8988T (cell line): ENCODE measurements around the gene HECA.
"Not testable (repeated sequence)": the region's sequence is repeated elsewhere in the genome, so short reads cannot be mapped to it uniquely, and the experiment has no call there.

ENCODE experiments used
- DNase-seq: peaks from one replicate; pipeline ENCODE4 v3.0.0; 2011

Gene HECA, protein sequence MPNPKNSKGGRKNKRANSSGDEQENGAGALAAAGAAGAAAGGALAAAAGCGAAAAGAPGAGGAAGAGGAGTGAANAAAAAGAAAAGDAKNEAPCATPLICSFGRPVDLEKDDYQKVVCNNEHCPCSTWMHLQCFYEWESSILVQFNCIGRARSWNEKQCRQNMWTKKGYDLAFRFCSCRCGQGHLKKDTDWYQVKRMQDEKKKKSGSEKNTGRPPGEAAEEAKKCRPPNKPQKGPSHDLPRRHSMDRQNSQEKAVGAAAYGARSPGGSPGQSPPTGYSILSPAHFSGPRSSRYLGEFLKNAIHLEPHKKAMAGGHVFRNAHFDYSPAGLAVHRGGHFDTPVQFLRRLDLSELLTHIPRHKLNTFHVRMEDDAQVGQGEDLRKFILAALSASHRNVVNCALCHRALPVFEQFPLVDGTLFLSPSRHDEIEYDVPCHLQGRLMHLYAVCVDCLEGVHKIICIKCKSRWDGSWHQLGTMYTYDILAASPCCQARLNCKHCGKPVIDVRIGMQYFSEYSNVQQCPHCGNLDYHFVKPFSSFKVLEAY

DNA sequence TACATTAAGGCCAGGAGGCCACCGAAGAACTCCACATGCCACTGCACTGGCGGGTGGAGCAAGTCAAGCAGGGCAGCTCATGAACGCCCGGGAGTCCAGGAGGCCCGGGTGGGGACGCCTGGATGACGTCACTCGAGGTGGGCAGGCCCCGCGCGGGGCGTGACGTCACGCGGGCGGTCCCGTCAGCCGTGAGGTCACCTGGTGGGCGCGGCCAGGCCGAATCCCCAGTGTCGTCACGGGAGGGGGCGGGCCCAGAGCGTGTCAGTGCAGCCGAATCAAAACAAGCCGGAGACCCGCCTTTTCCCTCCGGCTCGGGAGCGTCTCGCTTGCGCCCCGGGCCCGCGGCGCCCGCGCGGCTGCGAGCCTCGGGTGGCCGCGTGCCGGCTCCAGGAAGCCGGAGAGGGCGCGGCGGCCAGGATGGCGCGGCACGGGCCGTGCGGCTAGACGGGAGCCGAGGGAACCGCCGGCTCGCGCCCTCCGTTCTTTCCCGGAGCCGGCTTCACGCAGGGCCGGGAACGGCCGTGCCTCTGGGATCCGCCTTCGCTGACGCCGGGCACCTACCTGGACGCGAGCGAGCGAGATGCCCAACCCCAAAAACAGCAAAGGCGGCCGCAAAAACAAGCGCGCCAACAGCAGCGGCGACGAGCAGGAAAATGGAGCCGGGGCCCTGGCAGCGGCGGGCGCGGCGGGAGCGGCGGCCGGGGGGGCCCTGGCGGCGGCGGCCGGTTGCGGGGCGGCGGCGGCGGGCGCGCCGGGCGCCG, at the start of gene HECA:
Gene HECA, plus strand, starts transcription at position 264 of the 761 bp plus-strand sequence. Its CDS starts 317 bp downstream, at position 581.
- peak; percentile 79 for DNase-seq

DNA sequence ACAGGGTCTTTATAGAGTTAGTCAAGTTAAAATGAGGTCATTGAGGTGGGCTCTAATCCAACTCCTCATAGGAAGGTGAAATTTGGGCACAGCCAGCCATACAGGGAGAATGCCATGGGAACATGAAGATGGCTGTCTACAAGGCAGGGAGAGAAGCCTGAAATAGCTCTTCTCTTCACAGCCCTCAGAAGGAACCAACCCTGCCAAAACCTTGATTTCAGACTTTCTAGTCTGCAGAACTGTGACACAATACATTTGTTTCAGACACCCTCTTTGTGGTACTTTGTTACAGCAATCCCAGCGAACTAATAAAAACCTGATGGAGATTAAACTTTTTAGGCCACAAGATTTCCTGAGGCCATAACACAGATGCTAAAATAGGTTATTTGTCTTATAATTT, 43.1 kb upstream of the HECA start:
- no peak for DNase-seq

DNA sequence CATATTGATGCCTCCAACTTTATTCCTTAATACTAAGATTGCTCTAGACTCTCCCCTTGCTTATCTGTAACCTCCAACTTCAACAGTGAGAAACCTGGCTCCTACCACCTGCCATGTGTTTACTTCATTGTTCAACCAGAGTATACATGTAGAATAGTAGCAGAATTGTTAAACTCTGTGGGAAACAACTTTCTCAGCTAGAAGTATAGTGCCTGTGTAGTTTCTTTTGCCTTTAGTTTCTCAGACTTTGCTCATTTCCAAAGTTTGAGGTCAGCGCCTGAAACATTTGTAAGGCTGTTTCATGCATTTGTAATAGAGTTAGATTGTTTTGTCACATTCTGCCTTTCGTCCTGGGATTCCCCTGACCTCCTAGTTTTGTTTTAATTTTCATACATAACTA, 34.9 kb upstream of the HECA start:
- DNase-seq = no peak

DNA sequence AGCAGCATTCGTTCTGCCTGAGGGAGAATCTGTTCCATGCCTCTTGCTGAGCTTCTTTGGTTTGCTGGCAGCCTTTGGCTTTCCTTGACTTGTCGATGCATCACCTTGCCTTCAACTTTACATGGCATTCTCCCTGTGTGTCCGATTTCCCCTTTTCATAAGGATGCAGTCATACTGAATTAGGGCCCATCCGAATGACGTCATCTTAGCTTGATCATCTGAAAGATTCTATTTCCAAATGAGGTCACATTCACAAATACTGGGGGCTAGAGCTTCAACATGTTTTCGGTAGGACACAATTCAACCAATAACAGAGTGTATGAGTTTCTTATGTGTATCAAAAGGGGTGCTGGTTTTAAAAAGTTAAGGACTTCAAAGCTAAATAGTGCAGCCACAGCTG, 27.8 kb upstream of the HECA start:
- no peak for DNase-seq

DNA sequence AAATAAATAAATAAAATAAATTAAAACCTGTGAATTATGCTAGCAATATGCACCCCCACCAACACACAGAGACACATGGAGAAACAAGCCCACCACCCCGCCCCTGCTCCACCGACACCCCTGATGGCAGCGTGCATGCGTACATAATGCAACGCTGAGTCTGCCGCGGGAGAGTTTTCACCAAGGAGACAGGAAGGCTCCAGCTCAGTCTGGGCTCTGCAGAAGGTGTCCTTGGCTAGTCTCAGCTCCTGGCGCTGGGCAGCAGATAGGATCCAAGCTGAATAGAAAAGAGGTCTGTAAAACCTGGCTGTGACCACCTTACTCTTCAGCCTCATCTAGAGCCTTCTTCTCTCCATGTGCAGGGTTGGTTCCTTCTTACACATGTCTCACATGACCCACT, 26.5 kb upstream of the HECA start:
- DNase-seq = no peak

DNA sequence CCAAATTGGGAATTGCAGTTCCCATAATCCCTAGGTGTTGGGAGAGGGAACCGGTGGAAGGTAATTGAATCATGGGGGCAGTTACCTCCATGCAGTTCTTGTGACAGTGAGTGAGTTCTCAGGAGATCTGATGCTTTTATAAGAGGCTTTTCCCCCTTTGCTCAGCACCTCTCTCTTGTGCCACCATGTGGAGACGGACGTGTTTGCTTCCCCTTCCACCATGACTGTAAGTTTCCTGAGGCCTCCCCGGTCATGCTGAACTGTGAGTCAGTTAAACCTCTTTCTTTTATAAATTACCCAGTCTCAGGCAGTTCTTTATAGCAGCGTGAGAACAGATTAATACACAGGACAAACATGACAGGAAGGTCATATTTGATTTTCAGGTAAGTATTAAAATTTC, 25.3 kb upstream of the HECA start:
- no peak for DNase-seq

DNA sequence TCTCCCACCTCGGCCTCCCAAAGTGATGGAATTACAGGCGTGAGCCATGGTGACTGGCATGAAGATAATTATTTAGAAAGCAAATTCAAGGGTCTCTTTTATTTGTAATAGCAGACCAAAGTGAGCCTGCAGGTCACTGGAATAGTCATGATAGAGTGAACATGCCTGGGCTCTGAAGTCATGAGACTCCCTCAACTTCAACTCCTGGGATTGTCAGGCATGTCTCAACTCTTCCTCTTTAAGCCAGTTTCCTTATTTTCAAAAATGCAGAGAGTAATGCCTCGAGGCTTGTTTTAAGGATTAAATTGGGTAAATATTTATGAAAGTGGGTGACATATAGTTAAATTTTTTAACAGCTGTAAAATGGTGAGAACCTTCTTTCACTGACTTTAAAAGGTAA, 22.7 kb upstream of the HECA start:
- no peak for DNase-seq

DNA sequence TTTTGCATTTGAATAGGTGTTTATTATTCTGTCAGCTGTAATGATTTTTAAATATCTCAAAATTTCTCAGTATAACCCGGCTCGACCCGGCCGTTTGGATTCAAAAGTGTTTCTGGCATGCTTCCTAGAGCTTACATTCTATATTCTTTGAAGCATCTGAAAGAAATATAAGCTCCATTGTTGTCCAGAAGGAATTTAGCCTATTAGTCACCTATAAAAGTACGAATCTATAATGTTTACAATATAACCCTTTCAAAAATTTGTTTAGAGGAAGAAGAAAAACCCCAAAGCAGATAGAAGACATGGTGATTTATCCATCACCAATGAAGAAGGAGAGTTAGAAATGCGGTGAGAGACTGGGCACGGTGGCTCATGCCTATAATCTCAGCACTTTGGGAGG, 22.3 kb upstream of the HECA start:
- DNase-seq = no peak

DNA sequence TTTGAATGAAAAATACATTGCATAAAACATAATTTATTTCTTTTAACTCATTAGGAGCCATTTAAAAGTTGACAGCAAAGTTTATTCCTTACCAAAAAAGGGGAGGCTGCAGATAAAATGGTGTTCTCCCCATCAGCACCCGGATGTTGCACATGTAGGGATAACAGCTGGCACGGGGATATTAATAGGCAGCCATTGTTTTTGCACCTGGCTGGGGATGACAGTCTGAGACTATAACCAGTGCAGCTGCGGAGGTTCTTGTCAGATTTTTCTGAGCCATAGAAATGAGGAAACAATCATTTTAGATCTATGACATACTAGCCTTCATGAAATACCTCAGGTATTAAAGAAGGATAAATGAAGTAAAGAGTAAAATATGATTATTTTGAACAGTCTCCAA, 20.1 kb upstream of the HECA start:
- no peak for DNase-seq

DNA sequence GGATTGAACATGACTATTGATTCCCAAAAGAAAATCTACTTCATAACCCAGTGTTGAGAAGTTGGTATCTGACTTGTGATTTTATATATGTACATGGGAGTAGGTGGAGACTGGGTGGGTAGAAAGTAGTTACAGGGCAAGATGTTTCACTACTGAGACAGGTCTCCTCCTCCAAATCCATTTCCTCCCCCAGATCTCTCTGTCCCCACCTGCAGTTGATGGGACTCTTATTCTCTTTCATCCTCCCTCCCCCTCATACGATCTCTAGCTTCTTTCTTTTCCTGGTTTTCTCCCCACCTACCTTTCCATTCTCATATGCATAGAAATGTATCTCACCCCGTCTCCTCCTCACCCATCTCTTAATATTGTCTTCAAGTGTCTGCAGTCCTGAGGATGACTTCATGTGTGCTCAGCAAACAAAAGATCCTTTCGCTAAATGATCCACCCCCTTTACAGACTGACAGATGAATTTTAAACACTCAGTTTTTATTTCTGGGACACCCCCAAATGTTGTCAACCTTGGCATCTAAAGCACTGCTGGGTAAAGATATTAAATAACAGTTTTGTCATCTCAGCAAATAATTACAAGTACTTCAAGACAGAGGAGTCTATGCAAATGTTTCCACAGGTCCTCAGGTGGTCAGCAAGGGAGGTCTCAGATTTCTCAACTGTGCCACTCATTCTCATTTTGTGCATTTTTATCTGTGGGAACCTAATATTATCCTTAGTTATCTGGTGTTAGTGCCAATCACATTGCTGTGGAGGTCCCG, 18.7 kb upstream of the HECA start:
- DNase-seq = no peak

DNA sequence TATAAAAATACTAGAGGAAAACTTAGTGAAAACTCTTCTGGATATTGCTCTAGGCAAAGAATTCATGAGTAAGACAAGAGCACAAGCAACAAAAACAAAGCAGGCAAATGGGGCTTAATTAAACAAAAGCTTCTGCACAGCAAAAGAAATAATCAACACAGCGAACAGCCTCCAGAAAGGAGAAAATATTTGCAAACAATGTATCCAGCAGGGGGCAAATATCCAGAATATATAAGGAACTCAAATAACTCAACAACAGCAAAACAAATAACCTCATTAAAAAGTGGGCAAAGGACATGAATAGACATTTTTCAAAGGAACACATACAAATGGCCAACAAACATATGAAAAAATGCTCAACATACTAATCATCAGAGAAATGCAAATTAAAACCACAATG, 17.1 kb upstream of the HECA start:
- DNase-seq = no peak

DNA sequence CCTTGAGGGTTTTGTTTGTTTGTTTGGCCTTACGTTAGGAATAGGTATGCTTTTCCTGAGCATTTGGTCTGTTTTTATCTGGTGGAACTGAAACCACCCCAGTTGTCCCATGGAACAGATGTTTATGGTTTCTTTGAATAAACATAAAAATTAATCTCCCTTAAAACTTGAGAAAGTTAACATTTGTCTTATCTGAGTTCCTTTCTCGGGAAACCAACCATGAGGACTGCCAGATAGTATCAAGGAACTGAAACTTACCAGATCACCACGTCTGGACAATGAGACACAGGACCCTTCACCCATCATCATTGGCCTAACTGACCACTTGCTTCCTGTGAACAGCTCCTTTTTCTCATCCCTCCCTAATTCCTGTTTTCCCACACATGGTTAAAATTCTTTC, 15.3 kb upstream of the HECA start:
- DNase-seq = no peak

DNA sequence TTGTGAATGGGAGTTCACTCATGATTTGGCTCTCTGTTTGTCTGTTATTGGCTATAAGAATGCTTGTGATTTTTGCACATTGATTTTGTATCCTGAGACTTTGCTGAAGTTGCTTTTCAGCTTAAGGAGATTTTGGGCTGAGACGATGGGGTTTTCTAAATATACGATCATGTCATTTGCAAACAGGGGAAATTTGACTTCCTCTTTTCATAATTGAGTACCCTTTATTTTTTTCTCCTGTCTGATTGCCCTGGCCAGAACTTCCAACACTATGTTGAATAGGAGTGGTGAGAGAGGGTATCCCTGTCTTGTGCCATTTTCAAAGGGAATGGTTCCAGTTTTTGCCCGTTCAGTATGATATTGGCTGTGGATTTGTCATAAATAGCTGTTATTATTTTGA, 12.1 kb upstream of the HECA start:
- DNase-seq = not testable (repeated sequence)

DNA sequence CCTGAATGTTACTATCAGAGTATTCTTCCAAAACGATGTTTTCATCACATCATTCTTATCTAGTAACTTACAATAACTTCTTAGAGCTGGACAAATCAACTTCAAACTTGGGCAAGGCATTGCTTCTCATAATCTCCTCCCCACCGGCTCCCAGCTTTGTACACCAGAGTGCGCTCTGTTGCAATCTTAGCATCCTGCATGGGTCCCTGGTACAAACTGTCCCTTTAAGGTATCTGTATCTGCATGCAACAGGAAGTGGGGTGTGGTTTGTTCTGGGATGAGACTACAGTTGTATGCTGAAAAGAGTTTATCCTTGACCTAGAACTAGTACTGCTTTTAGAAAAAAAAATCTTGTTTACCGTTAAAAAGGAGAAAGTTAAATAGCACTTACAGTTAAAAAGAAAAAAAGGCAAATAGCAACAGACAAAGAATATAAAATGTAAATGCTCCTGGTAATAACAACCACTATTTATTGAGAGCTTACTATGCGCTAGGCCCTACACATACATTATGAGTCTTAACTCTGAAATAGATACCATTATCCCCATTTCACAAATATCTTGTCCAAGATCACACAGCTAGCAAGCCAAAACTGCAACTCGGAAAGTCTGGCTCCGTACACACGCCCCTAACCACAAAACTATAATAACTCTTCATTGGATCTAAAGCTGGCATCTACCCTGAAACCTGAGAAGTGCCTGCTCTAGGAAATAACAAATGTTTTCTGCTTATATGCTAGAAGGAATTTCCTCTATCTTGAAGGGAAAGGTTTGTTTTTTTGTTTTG, 9.8 kb upstream of the HECA start:
- DNase-seq = no peak

DNA sequence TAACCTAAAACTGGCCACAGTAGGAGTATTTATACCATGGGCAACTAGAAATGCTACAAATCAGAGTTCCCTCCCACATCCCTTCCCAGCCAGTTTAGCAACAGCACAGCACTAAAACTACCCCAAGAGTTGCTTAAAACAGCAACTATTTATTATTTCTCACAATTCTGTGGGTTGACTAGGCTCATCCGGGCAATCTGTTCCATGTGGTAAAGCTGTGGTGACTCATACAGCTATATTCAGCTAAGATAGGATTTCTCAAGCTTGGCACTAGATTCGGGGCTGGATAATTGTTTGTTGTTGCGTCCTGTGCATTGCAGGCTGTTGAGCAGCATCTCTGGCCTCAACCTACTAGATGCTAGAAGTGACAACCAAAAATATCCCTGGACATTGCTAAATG, 8.6 kb upstream of the HECA start:
- DNase-seq = no peak

DNA sequence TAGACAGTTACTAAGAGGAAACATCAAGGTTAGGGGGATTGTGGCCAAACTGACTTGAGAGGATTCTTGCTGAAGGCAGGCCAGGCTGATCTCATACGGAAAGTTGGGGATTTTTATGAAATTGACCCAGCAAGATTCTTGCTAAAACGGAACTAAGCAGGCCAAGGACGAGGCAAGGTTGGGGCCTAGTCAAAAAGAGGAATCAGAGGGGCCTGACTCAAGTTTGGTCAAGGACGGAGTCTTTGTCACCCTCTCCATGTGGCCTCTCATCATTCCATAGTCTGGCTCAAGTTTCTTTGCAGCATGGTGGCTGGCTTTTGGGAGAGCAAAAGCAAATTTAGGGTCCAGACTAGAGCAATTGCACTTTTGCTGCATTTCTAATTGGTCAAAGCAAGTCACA, 7.9 kb upstream of the HECA start:
- no peak for DNase-seq

DNA sequence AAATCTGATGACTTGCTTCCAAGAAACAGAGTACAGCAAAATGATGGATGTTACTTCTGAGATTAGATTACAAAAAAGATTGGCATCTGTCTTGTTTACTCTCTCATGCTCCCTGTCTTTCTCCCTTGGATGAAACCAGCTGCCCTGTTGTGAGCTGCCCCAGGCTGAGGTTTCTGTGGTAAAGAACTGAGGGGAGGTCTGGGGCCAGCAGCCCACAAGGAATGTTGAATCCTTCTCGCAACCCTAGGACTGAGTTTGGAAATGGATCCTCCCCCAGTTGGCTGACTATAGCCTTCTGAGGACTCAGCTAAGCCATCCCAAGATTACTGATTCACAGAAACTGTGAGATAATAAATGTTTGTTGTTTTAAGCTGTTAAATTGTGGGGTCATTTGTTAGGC, 5.6 kb upstream of the HECA start:
- DNase-seq = no peak

DNA sequence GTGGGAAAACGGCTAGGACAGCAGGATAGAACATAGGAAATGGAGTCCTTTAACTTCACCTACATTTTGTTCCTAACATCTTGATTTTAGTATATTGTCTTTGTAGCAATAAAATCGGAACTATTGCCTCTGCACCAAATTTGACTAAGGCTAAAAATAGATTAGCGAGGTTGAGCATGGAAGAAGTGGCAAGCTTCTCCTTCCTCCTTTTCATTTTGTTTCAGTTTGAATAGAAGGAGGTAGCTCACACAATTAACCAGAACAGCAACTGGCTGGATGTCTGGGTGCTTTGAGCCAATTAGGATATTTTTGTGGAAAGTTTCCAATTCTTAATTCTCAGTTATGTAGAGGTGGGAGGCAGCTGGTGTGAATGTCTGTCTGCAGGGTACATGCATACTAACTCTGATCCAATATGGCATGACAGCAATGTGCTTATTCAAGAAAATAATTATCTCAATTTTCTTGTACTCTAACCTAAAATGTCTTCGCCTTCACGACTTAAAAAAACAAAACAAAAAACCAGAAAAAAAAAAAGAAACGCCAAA, 3.1 kb upstream of the HECA start:
- no peak for DNase-seq

DNA sequence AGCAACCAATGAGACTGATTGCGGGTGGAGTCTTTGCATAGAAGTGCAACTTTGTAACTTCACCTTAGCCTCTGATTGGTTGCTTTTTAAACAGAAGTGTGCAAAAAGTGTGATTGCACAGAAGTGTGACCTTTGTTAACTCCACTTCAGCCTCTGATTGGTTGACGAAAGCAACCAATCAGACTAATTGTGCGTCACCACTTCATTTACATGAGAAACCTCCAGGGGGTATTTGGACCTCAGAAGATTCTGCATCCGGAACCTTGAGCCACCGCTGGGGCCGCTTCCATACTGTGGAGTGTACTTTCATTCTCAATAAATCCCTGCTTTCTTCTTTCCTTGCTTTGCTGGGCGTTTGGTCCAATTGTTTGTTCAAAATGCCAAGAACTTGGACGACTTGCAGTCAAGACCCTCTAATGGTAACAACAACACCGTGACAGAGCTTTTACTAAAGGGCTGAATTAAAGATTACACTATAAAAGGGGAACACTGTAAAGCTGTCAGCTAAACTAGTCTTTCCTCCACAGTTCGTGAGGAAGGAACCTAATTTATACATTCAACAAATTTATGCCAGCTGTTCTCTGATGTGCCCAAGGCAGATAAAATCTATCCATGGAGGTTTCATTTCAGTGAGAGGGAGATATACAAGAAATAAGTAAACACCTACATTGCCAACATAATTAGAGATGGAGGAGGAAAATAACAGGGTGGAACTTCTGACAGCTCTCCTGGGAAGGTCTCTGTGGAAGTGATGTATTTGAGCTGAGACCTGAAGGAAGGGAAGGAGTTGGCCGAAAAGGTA, 1.4 kb upstream of the HECA start:
- no peak for DNase-seq

DNA sequence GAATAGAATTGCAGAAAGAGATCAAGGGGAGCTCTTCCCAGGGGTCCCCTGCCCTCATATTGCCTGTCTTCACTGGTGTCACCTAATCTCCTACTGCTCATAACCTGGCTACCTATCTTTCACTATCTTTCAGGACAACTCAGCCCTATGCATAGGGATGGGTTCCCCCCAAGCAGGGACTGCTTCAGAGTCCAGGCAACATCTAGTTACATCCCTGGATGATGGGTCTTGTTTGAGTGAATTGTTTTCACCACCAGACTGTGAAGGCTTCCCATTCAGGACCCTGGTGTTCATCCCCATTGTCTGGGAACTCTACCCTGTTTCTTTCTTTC, 850 bp upstream of the HECA start:
- DNase-seq = no peak
